DMS153 treated with DMSO at 0.1 percent for 48 hours (cell line): Measurements from ENCODE around the gene PROS1.
A peak's percentile ranks its signal among the peaks of the same experiment; 100 is the strongest.

Experiments
- DNase-seq: peaks from one replicate; lab custom pipeline; 2025; ENCODE audit not compliant: unreplicated experiment; lab: John Stamatoyannopoulos, UW

PROS1 gene

GRCh38 chr3:93973131-93974126 is at the start of gene PROS1:
Gene PROS1 (minus strand): TSS chr3:93973896. CDS start chr3:93973749, 147 bp downstream.
- peak; percentile 12 for DNase-seq

DNA sequence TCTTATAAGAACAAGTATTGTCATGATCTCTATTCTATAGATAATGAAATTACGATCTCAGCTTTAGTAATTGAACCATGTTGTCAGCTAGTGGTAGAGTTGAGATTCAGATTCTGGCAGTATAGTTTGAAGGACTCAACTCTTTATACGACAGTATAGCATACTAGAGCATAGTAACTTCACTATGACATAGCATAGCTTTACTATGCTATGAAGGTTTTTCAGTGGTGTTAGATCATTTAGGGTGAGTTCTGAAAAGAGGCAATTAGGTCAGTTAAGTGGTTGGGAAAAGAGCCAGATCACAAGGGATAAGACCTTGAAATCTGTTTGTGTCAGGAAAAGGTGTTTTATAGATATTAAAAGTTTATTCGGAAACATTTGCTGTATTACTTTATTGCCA is 46.6 kb upstream of the PROS1 start:
- DNase-seq: no peak

GRCh38 chr3:94019659-94020058 is 46.0 kb upstream of the PROS1 start:
- no peak for DNase-seq

DNA sequence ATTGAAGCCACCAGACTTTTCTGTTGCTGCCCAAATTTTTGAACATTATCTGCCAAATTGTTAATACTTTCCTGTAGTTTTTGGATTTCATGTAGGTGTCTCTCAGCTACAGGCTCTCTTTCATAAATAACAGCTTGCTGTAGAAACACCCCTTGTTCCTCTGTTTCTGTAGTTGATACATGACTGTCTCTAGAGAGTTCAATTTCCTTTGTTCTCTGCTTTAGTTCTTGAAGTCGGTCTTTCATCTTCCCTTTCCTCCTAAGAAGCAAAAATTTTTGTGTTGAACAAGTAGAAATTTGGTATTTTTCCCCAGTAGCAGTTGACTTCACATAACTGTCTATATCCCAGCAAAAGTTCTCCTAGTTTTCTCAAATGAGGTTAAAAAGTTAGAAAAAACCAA is 41.3 kb upstream of the PROS1 start:
- DNase-seq: no peak

DNA sequence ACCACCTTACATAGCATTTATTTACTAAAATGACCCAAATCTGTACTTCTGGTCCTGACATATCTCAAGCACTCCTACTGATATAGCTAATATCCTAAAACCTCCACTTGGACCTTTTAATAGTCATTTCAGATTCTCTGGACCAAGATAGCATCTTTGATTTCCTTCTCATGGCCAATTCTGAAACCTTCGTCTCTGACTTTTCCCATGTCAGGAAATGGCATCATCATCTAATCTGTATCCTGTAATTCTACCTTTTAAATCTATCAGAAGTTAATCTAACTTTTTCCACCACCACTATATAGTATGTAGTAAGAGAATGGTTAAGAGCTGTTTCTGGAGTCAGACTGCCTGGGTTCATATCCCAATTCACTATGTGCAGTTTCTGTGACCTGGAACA is 38.5 kb upstream of the PROS1 start:
- no peak for DNase-seq

GRCh38 chr3:94011233-94011711 is 37.6 kb upstream of the PROS1 start:
- no peak for DNase-seq

DNA sequence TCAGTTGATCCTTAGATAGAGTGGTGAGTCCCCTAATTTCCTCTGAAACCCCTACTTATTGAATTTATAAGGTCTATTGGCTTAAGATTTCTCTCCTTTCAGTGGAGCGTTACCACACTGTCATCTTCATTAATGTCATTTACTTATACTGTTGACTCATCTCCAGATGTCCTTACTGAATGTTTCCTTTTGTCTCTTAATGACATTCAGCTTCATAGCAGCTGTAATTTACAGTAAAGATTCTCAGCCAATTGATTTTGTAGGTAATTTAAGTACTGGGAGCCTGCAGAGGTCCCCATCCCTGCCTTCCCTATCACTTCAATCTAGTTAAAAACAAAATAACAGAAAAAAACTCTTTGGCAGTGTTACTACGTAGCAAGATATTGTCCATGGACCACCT is 35.9 kb upstream of the PROS1 start:
- DNase-seq: no peak

DNA sequence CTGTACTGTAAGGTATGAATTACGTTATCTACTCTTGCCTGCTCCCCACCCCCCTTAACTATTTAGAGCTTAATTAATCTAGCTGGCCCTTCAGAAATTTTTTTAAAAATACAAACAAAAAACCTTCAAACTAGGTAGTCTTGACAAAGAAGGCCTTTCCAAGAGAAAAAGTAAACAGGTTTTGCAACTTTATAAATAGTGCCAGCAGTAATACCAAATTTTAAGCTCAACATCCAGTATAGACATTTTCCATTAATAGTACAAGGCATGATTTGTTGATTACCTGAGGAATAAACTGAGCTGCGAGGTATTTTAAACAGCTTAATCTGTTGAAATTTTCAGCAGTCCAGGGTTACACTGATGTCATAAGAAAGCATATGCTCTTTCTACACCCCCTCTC is 34.6 kb upstream of the PROS1 start:
- DNase-seq: no peak

DNA sequence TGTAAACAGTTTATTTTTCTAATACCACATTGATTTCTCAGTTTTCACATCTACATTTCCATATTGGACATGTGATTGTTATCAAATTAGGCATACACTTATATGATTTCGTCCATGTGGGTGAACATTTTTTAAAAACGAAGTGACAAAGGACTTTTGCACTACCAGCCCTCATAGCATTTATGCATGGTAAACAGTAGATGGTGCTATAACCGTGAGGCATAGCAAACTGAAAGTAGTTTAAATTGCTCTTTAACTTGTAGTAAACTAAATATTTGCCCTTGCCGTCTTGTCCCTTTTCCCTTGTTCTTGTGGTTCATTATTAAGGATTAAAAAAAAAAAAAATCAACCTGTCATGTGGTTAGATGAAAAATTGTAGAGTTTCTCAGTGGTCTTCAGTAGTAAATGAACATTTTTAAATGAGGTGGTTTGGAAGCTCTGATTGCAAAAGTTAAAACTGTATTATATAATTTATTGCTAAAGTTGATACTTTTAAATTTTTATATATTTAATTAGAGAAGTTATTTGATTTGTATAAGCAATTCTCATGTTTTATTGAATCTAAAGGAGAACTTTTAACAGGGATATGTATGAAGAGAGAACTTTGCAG is 30.7 kb upstream of the PROS1 start:
- peak; percentile 36 for DNase-seq

DNA sequence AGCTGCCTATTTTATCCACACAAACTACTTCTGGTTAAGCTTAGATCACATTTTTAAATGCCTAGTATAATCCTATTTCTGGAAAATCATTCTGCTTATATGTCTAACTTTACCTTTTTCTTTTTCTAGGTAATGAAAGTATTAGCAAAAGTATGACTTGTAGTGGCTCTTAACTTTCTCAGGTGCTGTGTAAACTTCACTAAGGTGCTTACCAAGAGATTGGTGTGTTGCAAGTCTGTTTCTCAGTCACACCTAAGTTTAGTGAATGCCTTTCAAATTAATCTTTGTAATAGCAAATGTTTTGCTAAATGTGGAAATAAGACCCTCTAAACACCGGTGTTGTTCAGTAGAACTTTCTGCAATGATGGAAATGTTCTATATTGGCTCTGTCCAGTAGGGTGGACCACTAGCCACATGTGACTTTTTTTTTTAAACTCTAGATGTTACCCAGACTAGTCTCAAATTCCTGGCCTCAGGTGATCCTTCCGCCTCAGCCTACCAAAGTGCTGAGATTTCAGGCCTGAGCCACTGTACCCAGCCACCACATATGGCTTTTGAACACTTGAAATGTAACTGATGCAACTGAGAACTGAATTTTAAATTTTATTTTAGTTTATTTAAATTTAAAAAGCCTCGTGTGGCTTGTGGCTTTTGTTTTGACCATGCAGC is 28.3 kb upstream of the PROS1 start:
- no peak for DNase-seq

- no peak for DNase-seq
Observed at GRCh38 chr3:94001191-94001590, 27.5 kb upstream of the PROS1 start.

DNA sequence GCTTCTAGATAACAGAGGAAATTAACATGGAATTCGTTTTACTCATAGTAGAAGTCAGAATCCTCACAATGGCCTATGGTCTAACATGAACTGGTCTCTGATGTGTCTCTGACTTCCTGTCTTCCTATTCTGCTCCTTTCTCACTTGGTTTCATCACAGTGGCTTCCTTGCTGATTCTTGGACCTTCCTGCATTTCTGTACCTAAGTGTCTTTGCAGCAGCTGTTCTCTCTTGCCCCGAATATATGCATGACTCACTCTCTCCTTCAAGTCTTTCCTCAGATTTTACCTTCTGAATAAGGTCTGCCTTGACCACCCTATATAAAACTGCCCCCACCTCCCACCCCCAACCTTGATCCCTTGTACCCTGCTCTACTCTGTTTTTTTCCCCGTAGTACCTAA is 20.4 kb upstream of the PROS1 start:
- no peak for DNase-seq

DNA sequence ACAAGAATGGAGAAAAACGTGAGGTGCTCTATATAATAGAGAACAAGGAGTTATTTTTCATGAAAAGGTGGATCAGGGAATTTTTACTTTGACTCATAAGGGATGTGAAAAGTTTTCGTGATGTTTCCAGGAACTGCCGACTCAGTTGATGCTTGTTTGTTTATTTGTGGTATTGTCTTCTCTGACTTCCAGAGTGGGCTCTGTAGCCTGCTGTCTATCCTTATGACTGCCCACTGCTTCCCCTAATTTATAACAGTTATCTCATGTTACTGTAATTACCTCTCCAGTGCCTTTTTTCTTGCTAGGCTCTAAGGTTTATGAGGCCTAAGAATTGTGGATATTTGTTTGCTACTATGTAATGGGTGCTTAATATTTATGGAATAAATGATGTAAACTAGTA is 18.5 kb upstream of the PROS1 start:
- no peak for DNase-seq

DNA sequence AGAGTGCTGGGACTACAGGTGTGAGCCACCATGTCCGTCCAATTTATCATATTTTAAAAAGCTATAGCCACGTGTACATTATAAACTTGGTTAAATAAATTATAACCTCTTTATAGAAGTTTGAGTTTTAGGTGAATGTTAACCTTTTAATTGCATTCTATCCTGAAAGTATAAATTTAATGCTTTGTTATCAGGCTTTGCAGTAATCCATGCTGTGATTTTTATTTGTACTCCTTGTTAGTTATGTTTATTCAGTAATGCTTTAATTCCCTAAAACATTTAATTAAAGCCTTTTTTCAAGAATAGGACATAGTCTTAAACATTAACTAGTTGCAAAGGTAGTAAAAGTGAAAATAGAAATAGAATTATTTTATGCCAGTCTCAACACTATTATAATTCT is 17.9 kb upstream of the PROS1 start:
- DNase-seq: no peak

- DNase-seq: no peak
Observed at GRCh38 chr3:93989241-93989640, 15.5 kb upstream of the PROS1 start.

GRCh38 chr3:93988764-93989163 is 15.1 kb upstream of the PROS1 start:
- DNase-seq: no peak

- DNase-seq: no peak
Observed at GRCh38 chr3:93988283-93988682, 14.6 kb upstream of the PROS1 start.

GRCh38 chr3:93984618-93985017 is 10.9 kb upstream of the PROS1 start:
- DNase-seq: no peak

- DNase-seq: no peak
Observed at GRCh38 chr3:93983408-93983807, 9.7 kb upstream of the PROS1 start.

DNA sequence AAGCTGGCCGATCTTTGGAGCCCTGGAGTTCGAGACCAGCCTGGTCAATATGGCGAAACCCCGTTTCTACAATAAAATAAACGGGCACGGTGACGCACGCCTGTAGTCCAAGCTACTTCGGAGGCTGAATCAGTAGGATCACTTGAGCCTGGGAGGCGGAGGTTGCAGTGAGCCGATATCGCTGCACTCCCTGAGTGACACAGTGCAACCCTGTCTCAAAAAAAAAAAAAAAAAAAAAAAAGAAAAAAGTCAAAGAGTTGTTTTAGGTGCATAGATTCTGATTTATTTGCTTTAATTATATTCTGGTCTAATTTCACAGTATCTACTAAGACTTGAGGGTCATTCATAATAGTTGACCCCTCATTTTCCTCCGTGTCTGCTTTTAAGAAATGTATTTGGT is 8.0 kb upstream of the PROS1 start:
- no peak for DNase-seq

DNA sequence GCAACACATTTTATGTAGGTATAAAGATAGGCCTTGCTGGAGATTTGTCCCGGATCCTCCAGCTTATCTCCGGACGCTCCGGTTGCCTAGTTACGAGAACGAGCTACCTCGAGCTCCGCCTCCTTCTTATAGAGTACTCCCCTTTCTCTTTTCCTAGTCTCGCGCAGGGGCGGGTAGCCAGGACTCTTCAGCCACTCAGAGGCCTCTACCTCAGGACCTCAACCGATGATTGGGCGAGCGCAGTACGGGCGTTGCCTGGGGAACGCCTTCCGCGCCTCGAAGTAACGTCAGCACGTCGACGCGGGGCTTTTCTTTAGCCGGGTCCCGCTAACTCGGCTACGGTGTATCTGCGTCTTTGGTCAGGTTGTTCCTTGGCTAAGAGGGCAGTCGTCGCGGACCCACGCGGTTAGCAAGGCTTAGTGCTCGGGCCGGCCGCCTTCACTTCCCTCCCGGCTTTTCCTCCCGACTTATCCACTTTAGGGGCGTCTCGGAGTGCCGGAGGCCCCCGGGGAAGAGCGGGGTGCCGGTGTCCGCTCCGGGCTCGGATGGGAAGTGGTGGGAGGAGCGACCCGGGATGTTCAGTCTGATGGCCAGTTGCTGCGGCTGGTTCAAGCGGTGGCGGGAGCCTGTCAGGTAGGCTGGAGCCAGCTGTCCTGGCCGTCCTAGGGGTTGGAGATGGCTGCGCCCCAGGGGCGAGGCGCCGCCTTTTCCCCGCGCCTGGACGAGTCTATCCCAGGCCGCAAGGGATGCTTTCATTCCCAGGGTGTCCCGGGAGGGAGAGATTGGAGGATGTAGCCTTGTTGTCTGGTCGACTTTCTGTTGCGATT is 6.4 kb upstream of the PROS1 start, which contains the start of gene ARL13B:
ARL13B (plus strand) TSS at position 306 of the 827 bp plus-strand sequence; CDS start at position 575, 269 bp downstream.
- DNase-seq: peak; percentile 98
